ENCODE measurements around the gene DDR1.

DDR1 gene

DNA sequence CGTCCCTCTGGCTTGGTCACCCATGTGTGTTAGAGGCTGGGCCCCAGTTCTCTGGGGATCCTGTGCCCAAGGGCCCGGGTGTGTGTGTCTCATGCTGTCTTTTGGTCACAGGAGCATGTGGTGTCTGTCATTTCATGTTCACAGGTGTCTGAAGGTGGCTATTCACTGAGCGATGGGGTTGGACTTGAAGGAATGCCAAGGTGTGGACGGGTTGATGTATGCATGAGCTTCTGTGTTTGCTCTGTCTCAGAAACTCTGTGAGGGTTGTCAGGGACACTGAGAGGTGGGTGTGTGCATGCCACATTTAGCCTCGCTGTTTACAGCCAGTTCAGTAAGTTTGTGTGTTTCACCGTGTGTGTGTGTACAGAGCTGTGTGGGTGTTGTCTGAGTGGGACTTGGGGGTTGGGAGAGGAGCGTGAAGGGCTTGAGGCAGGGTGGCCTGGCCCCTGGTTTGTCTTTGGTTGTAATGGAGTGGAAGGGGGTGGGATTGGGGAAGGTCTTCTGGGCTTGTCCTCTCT lies 1.2 kb downstream of the DDR1 start:
- Histone ChIP-seq H3K4me3 (ENCODE audit: low read depth, low read length) (peak overlapping the region; percentile 71), H3K36me3 (no peaks in the 10 kb centered on the region), H3K9me3 (no peaks in the 10 kb centered on the region), H3K4me1 (peaks cover 33% of the 10 kb centered on the region), H3K27me3 (no peaks in the 10 kb centered on the region)
- TF ChIP-seq, protein P1, sequence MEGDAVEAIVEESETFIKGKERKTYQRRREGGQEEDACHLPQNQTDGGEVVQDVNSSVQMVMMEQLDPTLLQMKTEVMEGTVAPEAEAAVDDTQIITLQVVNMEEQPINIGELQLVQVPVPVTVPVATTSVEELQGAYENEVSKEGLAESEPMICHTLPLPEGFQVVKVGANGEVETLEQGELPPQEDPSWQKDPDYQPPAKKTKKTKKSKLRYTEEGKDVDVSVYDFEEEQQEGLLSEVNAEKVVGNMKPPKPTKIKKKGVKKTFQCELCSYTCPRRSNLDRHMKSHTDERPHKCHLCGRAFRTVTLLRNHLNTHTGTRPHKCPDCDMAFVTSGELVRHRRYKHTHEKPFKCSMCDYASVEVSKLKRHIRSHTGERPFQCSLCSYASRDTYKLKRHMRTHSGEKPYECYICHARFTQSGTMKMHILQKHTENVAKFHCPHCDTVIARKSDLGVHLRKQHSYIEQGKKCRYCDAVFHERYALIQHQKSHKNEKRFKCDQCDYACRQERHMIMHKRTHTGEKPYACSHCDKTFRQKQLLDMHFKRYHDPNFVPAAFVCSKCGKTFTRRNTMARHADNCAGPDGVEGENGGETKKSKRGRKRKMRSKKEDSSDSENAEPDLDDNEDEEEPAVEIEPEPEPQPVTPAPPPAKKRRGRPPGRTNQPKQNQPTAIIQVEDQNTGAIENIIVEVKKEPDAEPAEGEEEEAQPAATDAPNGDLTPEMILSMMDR (IDR thresholded peaks at IDR 0.05; ENCODE audit: low read depth, low read length): no peak
- no peak for DNase-seq

DNA sequence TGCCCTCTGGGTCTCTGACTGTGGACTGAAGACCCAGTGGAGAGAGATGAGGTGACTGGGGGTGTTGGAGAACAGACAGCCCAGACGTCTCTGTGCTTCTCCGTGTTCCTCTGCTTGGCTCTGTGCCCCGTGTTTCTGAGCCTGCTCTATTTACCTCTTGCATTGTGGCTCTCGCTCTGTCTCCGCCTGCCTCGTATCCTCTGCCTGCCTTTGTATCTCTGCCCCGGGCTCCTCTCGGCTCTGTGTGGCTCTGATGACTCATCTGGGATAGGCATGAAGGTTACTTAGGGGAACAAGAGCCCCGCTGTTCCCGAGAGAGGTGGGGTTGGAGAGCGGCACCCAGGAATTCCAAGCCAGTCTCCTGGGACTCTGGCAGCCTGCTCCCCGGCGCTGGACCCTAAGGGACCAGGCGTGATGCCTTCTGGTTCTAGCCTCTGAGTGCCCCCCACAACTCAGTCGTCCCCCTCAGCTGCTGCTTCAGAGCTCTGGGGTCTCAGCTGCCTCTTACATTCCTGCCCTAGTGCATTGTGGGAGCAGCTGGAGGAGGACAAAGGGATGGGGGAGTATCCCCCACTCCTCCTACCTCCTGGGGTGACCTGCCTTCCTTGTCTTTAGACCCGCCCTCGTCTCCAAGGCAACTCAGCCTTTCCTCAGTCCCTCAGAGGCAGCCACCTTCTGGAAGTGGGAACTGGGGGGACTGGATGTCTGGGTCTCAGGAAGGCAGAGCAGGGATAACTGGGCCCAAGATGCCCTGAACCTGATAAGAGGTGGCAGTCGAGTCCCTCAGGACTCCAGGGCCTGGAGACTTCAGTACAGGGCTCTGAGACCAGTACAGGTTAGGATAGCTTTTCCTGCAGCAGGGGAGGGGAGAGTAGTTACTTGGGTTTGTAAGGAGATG lies 1.9 kb downstream of the DDR1 start:
- no peaks in the 10 kb centered on the region for H3K9me3 ChIP-seq
- H3K4me1 ChIP-seq: peaks cover 33% of the 10 kb centered on the region
- H3K36me3 ChIP-seq: no peaks in the 10 kb centered on the region
- DNase-seq: peak; percentile 73
- peak overlapping the region; percentile 71 for H3K4me3 ChIP-seq (ENCODE audit: low read depth, low read length)
- TF ChIP-seq, protein P1 (IDR thresholded peaks at IDR 0.05; ENCODE audit: low read depth, low read length): no peak
- H3K27me3 ChIP-seq: no peaks in the 10 kb centered on the region

DNA sequence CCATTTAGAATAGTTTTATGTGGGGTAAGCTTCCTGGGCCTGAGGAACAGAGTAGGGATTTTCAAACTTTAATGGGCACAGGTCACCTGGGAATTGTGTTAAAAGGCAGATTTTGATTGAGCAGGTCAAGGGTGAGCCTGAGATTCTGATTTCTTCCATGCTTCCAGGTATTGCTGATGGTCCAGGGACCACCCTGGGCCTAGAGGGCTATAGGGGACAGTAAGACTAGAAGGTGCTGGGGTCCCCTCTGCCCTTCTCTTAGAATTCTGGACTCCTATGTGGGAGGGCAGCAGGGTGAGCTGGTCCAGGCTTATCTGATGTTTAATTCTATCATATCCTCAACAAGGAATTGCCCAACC lies 2.6 kb downstream of the DDR1 start:
- H3K36me3 ChIP-seq: no peaks in the 10 kb centered on the region
- no peak overlapping the region for H3K4me3 ChIP-seq (ENCODE audit: low read depth, low read length)
- H3K27me3 ChIP-seq: no peaks in the 10 kb centered on the region
- TF ChIP-seq, protein P1 (IDR thresholded peaks at IDR 0.05; ENCODE audit: low read depth, low read length): no peak
- no peak for DNase-seq
- H3K9me3 ChIP-seq: no peaks in the 10 kb centered on the region
- peaks cover 28% of the 10 kb centered on the region for H3K4me1 ChIP-seq

DNA sequence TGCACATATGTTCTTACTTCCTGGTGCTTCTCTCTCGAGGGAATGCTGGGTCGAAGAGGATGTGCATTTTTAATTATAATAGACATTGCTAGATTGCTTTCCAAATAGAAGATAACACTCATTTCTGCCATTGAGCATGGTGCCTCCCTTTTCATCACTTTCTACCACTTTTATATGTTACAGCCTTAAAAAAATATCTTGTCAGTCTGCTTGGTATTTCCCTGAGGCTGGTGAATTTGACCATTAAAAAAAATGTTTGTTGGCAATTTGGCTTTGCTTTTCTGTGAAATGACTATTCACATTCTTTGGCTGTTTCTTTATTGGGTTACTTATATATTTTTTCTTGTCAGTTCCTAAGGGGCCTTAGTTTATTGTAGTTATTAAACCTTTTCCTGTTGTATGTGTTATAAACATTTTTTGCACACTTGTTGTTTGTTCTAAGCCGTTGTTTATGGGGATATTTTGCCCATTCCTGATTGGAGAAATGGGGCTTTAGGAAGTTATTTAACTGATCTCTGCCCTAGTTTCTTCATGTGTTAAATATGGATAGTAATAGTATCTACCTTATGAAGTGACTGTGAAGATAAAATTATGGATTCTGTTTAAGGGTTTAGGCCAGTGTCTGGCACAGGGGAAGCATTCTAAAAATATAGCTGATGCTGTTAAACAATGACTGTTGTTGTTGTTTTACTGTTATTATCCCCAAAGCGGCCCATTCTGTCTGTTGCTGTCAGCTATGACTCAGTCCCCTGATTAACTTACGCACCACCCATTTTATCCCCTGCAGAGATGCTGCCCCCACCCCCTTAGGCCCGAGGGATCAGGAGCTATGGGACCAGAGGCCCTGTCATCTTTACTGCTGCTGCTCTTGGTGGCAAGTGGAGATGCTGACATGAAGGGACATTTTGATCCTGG lies 3.8 kb downstream of the DDR1 start:
- no peaks in the 10 kb centered on the region for H3K36me3 ChIP-seq
- TF ChIP-seq, protein P1 (IDR thresholded peaks at IDR 0.05; ENCODE audit: low read depth, low read length): no peak
- H3K9me3 ChIP-seq: no peaks in the 10 kb centered on the region
- H3K27me3 ChIP-seq: no peaks in the 10 kb centered on the region
- no peak overlapping the region for H3K4me3 ChIP-seq (ENCODE audit: low read depth, low read length)
- H3K4me1 ChIP-seq: peaks cover 23% of the 10 kb centered on the region
- peak; percentile 30 for DNase-seq

DNA sequence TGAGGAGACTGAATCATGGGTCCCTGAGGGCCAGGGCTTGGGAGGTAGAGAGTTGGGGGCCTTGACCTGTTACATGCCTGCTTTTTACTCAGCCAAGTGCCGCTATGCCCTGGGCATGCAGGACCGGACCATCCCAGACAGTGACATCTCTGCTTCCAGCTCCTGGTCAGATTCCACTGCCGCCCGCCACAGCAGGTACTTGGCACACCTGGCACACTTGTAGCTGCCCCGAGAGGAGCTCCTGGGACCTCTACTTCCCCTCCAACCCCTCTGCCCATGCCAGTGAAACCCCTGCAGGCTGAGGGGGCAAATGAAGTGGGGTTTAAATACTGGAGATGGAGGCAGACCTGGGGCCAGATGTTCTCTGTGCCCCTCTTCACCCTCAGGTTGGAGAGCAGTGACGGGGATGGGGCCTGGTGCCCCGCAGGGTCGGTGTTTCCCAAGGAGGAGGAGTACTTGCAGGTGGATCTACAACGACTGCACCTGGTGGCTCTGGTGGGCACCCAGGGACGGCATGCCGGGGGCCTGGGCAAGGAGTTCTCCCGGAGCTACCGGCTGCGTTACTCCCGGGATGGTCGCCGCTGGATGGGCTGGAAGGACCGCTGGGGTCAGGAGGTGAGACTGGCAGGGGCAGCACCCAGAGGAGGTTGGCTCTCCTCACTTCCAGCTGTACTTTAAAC lies 4.6 kb downstream of the DDR1 start:
- TF ChIP-seq, protein P1 (IDR thresholded peaks at IDR 0.05; ENCODE audit: low read depth, low read length): no peak
- H3K9me3 ChIP-seq: no peaks in the 10 kb centered on the region
- no peaks in the 10 kb centered on the region for H3K27me3 ChIP-seq
- no peak overlapping the region for H3K4me3 ChIP-seq (ENCODE audit: low read depth, low read length)
- H3K4me1 ChIP-seq: peaks cover 15% of the 10 kb centered on the region
- DNase-seq: no peak
- H3K36me3 ChIP-seq: no peaks in the 10 kb centered on the region
